ENCODE results near the gene SNAPC2. TPM values are rescaled to one million over a fixed set of nuclear protein-coding genes. Genes with fewer than 3 reads are reported as not detected.

The SNAPC2 gene
- total and polyA plus RNA-seq, 2 of the 13 experiments (the other 11 are each of a cell fraction or from before 2014, with no cell fraction given) = 10.2 to 12.7 TPM

GRCh38 chr19:7887408-7888144 lies 32.6 kb upstream of the SNAPC2 start (continued):
- TF ChIP-seq ZBTB39 (CRISPR knock-in tag; IDR thresholded peaks at IDR 0.05) = no peak
- 0 out of 2 replicates have a peak, but pooled peaks have one; percentile 34 for TF ChIP-seq SALL2 (CRISPR knock-in tag; IDR thresholded peaks at IDR 0.05)
- peak; percentile 25; the same call in 1 of the 2 replicates for TF ChIP-seq GATAD2A (CRISPR knock-in tag; IDR thresholded peaks at IDR 0.05)
- no peak for TF ChIP-seq SATB2 (CRISPR knock-in tag; IDR thresholded peaks at IDR 0.05)
- 0 out of 2 replicates have a peak, but pooled peaks have one; percentile 21 for TF ChIP-seq MED1 (CRISPR knock-in tag; IDR thresholded peaks at IDR 0.05)
- TF ChIP-seq ZNF788 (CRISPR knock-in tag; IDR thresholded peaks at IDR 0.05; ENCODE audit: borderline replicate concordance) = no peak
- TF ChIP-seq ZMYM3 (CRISPR knock-in tag; IDR thresholded peaks at IDR 0.05) = peak; percentile 57; the same call in 1 of the 2 replicates
- TF ChIP-seq RELA (CRISPR knock-in tag; IDR thresholded peaks at IDR 0.05) = no peak
- TF ChIP-seq ZSCAN21 (CRISPR knock-in tag; IDR thresholded peaks at IDR 0.05; ENCODE audit: borderline replicate concordance) = 0 out of 2 replicates have a peak, but pooled peaks have one; percentile 11
- TF ChIP-seq HDAC6 (IDR thresholded peaks at IDR 0.05; ENCODE audit: low read depth, low read length) = no peak
- TF ChIP-seq ZNF138 (CRISPR knock-in tag; IDR thresholded peaks at IDR 0.05; ENCODE audit: low read depth) = 0 out of 2 replicates have a peak, but pooled peaks have one; percentile 10
- TF ChIP-seq, protein P1, sequence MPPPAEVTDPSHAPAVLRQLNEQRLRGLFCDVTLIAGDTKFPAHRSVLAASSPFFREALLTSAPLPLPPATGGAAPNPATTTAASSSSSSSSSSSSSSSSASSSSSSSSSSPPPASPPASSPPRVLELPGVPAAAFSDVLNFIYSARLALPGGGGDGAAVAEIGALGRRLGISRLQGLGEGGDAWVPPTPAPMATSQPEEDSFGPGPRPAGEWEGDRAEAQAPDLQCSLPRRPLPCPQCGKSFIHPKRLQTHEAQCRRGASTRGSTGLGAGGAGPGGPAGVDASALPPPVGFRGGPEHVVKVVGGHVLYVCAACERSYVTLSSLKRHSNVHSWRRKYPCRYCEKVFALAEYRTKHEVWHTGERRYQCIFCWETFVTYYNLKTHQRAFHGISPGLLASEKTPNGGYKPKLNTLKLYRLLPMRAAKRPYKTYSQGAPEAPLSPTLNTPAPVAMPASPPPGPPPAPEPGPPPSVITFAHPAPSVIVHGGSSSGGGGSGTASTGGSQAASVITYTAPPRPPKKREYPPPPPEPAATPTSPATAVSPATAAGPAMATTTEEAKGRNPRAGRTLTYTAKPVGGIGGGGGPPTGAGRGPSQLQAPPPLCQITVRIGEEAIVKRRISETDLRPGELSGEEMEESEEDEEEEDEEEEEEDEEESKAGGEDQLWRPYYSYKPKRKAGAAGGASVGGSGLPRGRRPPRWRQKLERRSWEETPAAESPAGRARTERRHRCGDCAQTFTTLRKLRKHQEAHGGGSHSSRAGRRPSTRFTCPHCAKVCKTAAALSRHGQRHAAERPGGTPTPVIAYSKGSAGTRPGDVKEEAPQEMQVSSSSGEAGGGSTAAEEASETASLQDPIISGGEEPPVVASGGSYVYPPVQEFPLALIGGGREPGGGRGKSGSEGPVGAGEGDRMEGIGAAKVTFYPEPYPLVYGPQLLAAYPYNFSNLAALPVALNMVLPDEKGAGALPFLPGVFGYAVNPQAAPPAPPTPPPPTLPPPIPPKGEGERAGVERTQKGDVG (CRISPR knock-in tag; IDR thresholded peaks at IDR 0.05; ENCODE audit: borderline replicate concordance) = 0 out of 2 replicates have a peak, but pooled peaks have one; percentile 32
- TF ChIP-seq HNF4A (CRISPR knock-in tag; IDR thresholded peaks at IDR 0.05) = peak; percentile 58
- TF ChIP-seq SAP130 (CRISPR knock-in tag; IDR thresholded peaks at IDR 0.05; ENCODE audit: low read depth) = peak; percentile 42
- TF ChIP-seq MAFG (CRISPR knock-in tag; IDR thresholded peaks at IDR 0.05) = no peak
- TF ChIP-seq ZSCAN12 (CRISPR knock-in tag; IDR thresholded peaks at IDR 0.05) = no peak
- TF ChIP-seq, protein P2, sequence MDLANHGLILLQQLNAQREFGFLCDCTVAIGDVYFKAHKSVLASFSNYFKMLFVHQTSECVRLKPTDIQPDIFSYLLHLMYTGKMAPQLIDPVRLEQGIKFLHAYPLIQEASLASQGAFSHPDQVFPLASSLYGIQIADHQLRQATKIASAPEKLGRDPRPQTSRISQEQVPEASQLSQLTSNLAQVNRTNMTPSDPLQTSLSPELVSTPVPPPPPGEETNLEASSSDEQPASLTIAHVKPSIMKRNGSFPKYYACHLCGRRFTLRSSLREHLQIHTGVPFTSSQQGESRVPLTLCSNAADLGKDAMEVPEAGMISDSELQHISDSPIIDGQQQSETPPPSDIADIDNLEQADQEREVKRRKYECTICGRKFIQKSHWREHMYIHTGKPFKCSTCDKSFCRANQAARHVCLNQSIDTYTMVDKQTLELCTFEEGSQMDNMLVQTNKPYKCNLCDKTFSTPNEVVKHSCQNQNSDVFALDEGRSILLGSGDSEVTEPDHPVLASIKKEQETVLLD (CRISPR knock-in tag; IDR thresholded peaks at IDR 0.05; ENCODE audit: low read depth) = no peak
- TF ChIP-seq, protein P3, sequence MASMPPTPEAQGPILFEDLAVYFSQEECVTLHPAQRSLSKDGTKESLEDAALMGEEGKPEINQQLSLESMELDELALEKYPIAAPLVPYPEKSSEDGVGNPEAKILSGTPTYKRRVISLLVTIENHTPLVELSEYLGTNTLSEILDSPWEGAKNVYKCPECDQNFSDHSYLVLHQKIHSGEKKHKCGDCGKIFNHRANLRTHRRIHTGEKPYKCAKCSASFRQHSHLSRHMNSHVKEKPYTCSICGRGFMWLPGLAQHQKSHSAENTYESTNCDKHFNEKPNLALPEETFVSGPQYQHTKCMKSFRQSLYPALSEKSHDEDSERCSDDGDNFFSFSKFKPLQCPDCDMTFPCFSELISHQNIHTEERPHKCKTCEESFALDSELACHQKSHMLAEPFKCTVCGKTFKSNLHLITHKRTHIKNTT (CRISPR knock-in tag; IDR thresholded peaks at IDR 0.05) = no peak
- no peak for TF ChIP-seq ZBTB34 (CRISPR knock-in tag; IDR thresholded peaks at IDR 0.05)
- peak; percentile 39; the same call in 1 of the 2 replicates for TF ChIP-seq YEATS4 (CRISPR knock-in tag; IDR thresholded peaks at IDR 0.05; ENCODE audit: borderline replicate concordance)
- no peak for TF ChIP-seq JUND (CRISPR knock-in tag; IDR thresholded peaks at IDR 0.05)
